ENCODE data around the gene ATG10.

GRCh38 chr5:82290005-82290404 is 318.2 kb downstream of the ATG10 start:
- TF ChIP-seq EP300 (IDR thresholded peaks at IDR 0.05) = no peak
- no peak for TF ChIP-seq CTCF (IDR thresholded peaks at IDR 0.05)

Measured in suprapubic skin (tissue), 3 donors.